GM12878 (cell line): ENCODE results near the gene KRT7. TPM values are rescaled to one million over a fixed set of nuclear protein-coding genes. Genes with fewer than 3 reads are reported as not detected.

ENCODE experiments used
- ATAC-seq: fragments of 200-7000 bp; cut with Tn5 transposase; 3 replicates; pipeline ENCODE4 v1.9.1; 2020; ENCODE audit warnings: mild to moderate bottlenecking, moderate library complexity
- BruUV-seq: library from RNA; stranded (reverse); fragments of 400-500 nt; replicated peaks from 2 replicates; lab custom pipeline; 2021; lab: Mats Ljungman, UMichigan
- CTCF ChIA-PET: fragments of 300-600 bp; sonication (Branson Sonifier 250); formaldehyde crosslinking; extraction: SDS; loops from one replicate; lab custom pipeline; 2021; ENCODE audit warnings: inconsistent platforms; lab: Yijun Ruan, JAX
- POLR2A ChIA-PET: fragments of 350-600 bp; formaldehyde crosslinking; extraction: SDS; loops from one replicate; lab custom pipeline; 2021; ENCODE audit warnings: inconsistent platforms; lab: Charles Lee
- RAD21 ChIA-PET: fragments of 300-600 bp; sonication (Branson Sonifier 250); formaldehyde crosslinking; loops from one replicate; lab custom pipeline; 2023; ENCODE audit warnings: antibody characterized with exemption; ENCODE audit not compliant: unreplicated experiment; lab: Charles Lee
- SMC1A ChIA-PET: fragments of 300-600 bp; sonication (Branson Sonifier 250); formaldehyde crosslinking; loops from one replicate; lab custom pipeline; 2023; ENCODE audit not compliant: unreplicated experiment, uncharacterized antibody; lab: Charles Lee
- DNase-seq: peaks from one replicate; pipeline ENCODE4 v3.0.0-alpha.2; 2011; ENCODE audit warnings: low read depth, low spot score
- FAIRE-seq: peaks from 3 replicates; lab custom pipeline; 2011; peaks lifted over from hg19 to GRCh38; lab: Jason Lieb, UNC
- H2AFZ ChIP-seq: 2 replicates; pipeline ENCODE4 v1.6.0; 2011; ENCODE audit warnings: low read depth, low read length, control low read depth; ENCODE audit not compliant: control insufficient read depth
- H3K27ac ChIP-seq: 2 replicates; pipeline ENCODE4 v1.5.1; 2011; ENCODE audit warnings: control low read depth; ENCODE audit not compliant: control insufficient read depth, insufficient read depth
- H3K27me3 ChIP-seq, 2 experiments: replicated peaks in 1 of 2; 2 replicates each; pipeline versions ENCODE4 v1.6.0 to v1.6.1; 2011; ENCODE audit warnings: low read length in 1 of 2; ENCODE audit not compliant: control insufficient read depth in 2 of 2, insufficient read depth in 2 of 2
- H3K36me3 ChIP-seq, 2 experiments: 2 replicates each; pipeline ENCODE4 v1.5.1; 2011; ENCODE audit warnings: low read length in 1 of 2; ENCODE audit not compliant: control insufficient read depth in 2 of 2, insufficient read depth in 2 of 2
- H3K4me1 ChIP-seq: 2 replicates; pipeline ENCODE4 v1.6.1; 2011; ENCODE audit warnings: mild to moderate bottlenecking, low read length, moderate library complexity, mixed read lengths; ENCODE audit not compliant: control insufficient read depth, insufficient read depth
- H3K4me2 ChIP-seq: 2 replicates; pipeline ENCODE4 v1.6.0; 2011; ENCODE audit warnings: control low read depth; ENCODE audit not compliant: control insufficient read depth, insufficient read depth
- H3K4me3 ChIP-seq: fragments of 200-600 bp; sonication (generic); 2 replicates; pipeline ENCODE4 v1.5.1; 2016
- H3K79me2 ChIP-seq: 2 replicates; pipeline ENCODE4 v1.6.0; 2011; ENCODE audit warnings: low read length; ENCODE audit not compliant: control insufficient read depth, insufficient read depth
- H3K9ac ChIP-seq: 2 replicates; pipeline ENCODE4 v1.8.0; 2011; ENCODE audit warnings: low read length, control low read depth, mixed read lengths; ENCODE audit not compliant: control insufficient read depth, insufficient read depth
- H3K9me3 ChIP-seq: replicated peaks from 3 replicates; pipeline ENCODE4 v1.5.1; 2011; ENCODE audit warnings: mild to moderate bottlenecking, low read length; ENCODE audit not compliant: control insufficient read depth, insufficient read depth
- H4K20me1 ChIP-seq: 2 replicates; pipeline ENCODE4 v1.6.0; 2011; ENCODE audit not compliant: control insufficient read depth, insufficient read depth
- BCL11A ChIP-seq: IDR thresholded peaks from 2 replicates; pipeline ENCODE4 v1.6.1; 2011; ENCODE audit warnings: low read depth, low read length
- CHD1 ChIP-seq: IDR thresholded peaks from 2 replicates; pipeline ENCODE4 v1.6.1; 2012; ENCODE audit warnings: low read depth, low read length, improper control_type of control experiment
- MEF2A ChIP-seq: IDR thresholded peaks from 2 replicates; pipeline ENCODE4 v1.6.1; 2011; ENCODE audit warnings: low read depth, mild to moderate bottlenecking, low read length, moderate library complexity; ENCODE audit not compliant: insufficient read depth
- PAX8 ChIP-seq: fragments of 450-650 bp; IDR thresholded peaks from 2 replicates; pipeline ENCODE4 v1.6.1; 2017; ENCODE audit warnings: mild to moderate bottlenecking, moderate library complexity
- POLR2AphosphoS5 ChIP-seq: IDR thresholded peaks from 2 replicates; pipeline ENCODE4 v1.6.1; 2011; ENCODE audit warnings: mild to moderate bottlenecking, low read length, inconsistent platforms
- RBBP5 ChIP-seq: fragments of 200-600 bp; sonication (generic); conservative IDR thresholded peaks from 2 replicates; pipeline ENCODE4 v1.6.1; 2016
- SREBF2 ChIP-seq: IDR thresholded peaks from 2 replicates; pipeline ENCODE4 v1.6.1; 2012; ENCODE audit warnings: mild to moderate bottlenecking, low read length
- SUPT20H ChIP-seq: IDR thresholded peaks from 2 replicates; pipeline ENCODE4 v1.6.1; 2011; ENCODE audit warnings: low read depth, mild to moderate bottlenecking, low read length, moderate library complexity, borderline replicate concordance; ENCODE audit not compliant: control insufficient read depth
- WRNIP1 ChIP-seq: IDR thresholded peaks from 2 replicates; pipeline ENCODE4 v1.6.1; 2011; ENCODE audit warnings: low read depth, low read length, improper control_type of control experiment, borderline replicate concordance
- ZNF207 ChIP-seq: fragments of 450-650 bp; IDR thresholded peaks from 2 replicates; pipeline ENCODE4 v1.6.1; 2014; ENCODE audit warnings: antibody characterized with exemption, mild to moderate bottlenecking, borderline replicate concordance
- ZSCAN29 ChIP-seq: fragments of 450-650 bp; IDR thresholded peaks from 2 replicates; pipeline ENCODE4 v1.6.1; 2017; ENCODE audit warnings: mild to moderate bottlenecking, moderate library complexity
- WGBS: methylation state at CpG from one replicate; pipeline ENCODE4 v1.1.6; 2016; ENCODE audit warnings: low lambda C conversion rate; ENCODE audit not compliant: insufficient replicate concordance, insufficient coverage; ENCODE audit errors: missing lambda C conversion rate; 5-methylcytosine and 5-hydroxymethylcytosine counted together
- in situ Hi-C: fragments of 300-500 bp; cut with MboI; formaldehyde crosslinking; loops from 9 replicates; pipeline ENCODE4 v1.14.3; 2018; ENCODE audit warnings: mixed read lengths
- intact Hi-C: fragments of 100-400 bp; cut with micrococcal nuclease; formaldehyde crosslinking; loops from one replicate; pipeline ENCODE4 v1.14.2; 2022; ENCODE audit not compliant: unreplicated experiment
- polyA plus RNA-seq, 11 experiments: library from polyadenylated mRNA; depleted of rRNA in 4 of 11; unstranded in 6 of 11; stranded (reverse) in 5 of 11; fragments of >200 nt; fragmentation: Nextera tagmentation in 4 of 11; fragmentation: Illumina TruSeq in 1 of 11; extraction: Ambion mirVana in 4 of 11; extraction: Trizol in 1 of 11; gene quantifications; 1 replicate in 1 of 11; 2 replicates in 10 of 11; pipeline versions ENCODE4 v1.2.1 to v1.2.3, GENCODE V29; 2011 to 2016; ENCODE audit warnings: inconsistent platforms in 2 of 11, missing spikeins in 2 of 11, low read depth in 1 of 11
- total RNA-seq, 4 experiments: library from RNA; depleted of rRNA in 3 of 4; stranded (reverse); fragments of >200 nt in 3 of 4; fragmentation: Illumina TruSeq in 1 of 4; extraction: Trizol in 1 of 4; gene quantifications; 2 replicates each; pipeline versions ENCODE4 v1.2.1 to v1.2.3, GENCODE V29; 2013 to 2021
- TF ChIP-seq, protein P1 (sequence below): IDR thresholded peaks from 2 replicates; pipeline ENCODE4 v1.6.1; 2012; ENCODE audit warnings: low read depth, low read length, improper control_type of control experiment

KRT7 gene
- total and polyA plus RNA-seq, 10 of the 15 experiments (the other 5 are each of a cell fraction or from before 2014, with no cell fraction given): 0.90 to 18.7 (median 4.8) TPM

DNA sequence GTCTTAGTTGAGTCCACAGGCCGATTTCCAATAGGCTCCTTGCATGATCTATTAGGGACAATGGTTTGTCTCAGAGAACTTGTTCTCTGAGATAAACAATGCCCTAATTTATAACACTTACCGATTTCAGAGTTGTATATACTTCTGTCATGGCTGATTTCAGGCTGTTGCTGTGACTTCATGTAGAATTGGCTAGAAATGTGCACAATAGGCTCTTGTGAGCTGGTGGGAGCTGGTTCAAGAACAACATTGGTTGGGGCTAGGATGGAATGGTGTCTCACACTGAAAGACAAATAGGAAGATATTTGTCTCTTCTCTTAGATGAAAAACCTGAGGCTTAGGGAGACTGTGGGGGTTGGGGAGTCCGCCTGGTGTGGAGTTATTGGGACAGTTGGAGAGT is 34.7 kb downstream of the KRT7 start:
- H3K4me2 ChIP-seq: no peak overlapping the region

DNA sequence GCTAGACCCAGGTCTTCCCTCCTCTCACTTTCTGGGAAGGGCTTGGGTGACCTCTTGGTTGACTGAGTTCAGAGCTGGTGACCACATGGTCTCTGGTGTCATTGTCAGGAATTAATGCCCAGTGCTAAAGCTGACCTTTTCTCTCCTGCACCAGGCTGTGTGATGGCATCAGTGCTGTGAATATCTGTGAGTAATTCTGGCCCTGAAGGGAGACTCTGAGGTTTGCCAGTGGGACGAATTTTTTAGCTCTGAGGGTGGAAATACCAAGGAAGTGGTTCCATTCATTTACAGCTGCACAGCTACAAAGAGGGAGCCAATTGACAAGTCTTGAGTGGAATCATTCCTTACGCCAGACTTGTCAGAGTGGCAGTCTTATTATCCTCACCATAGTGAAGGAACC is 35.2 kb downstream of the KRT7 start:
- ChIA-PET POLR2A (no interaction called here), RAD21 (no interaction called here), CTCF (interaction anchor here (2.2 to 2.9 kb wide), 2 partner anchors 11 to 111 kb away, joined by 5 to 15 read pairs; no protein-coding TSS in a partner anchor), SMC1A (interaction anchor here (1.2 kb wide), 1 partner anchor 17 kb away, joined by 4 read pairs; no protein-coding TSS in a partner anchor)
- Histone ChIP-seq H3K4me1 (no peaks in the 10 kb centered on the region), H3K79me2 (no peaks in the 10 kb centered on the region), H3K4me2 (no peak overlapping the region), H3K36me3 (no peaks in the 10 kb centered on the region), H3K9me3 (no peaks in the 10 kb centered on the region; the same call in 2 of the 3 replicates), H3K27ac (no peak overlapping the region), H3K9ac (no peak overlapping the region), H3K4me3 (no peak overlapping the region), H2AFZ (no peak overlapping the region), H3K27me3 (peaks cover 0 to 2% of the 10 kb centered on the region in 2 experiments; a peak in 1 of 4 replicates), H4K20me1 (no peaks in the 10 kb centered on the region)
- 18% methylated on average over 2 of the region's 2 CpGs for WGBS
- in situ Hi-C loops (no loop called here), intact Hi-C loops (no loop called here)
- no peak for FAIRE-seq
- TF ChIP-seq MEF2A: no peak
- no peak for TF ChIP-seq WRNIP1
- no peak for TF ChIP-seq ZNF207
- no peak for TF ChIP-seq POLR2AphosphoS5
- no peak for TF ChIP-seq PAX8
- ATAC-seq: no peak
- DNase-seq: no peak
- BruUV-seq: no TSS peak

More for the DNA sequence above, 34.7 kb downstream of the KRT7 start:
- Histone ChIP-seq H3K9ac (no peak overlapping the region), H3K79me2 (no peaks in the 10 kb centered on the region), H3K27me3 (peaks cover 0 to 2% of the 10 kb centered on the region in 2 experiments; a peak in 1 of 4 replicates), H3K36me3 (no peaks in the 10 kb centered on the region), H4K20me1 (no peaks in the 10 kb centered on the region), H2AFZ (no peak overlapping the region), H3K4me3 (no peak overlapping the region), H3K27ac (no peak overlapping the region), H3K9me3 (no peaks in the 10 kb centered on the region; the same call in 2 of the 3 replicates), H3K4me1 (no peaks in the 10 kb centered on the region)
- DNase-seq (no peak), ATAC-seq (no peak), FAIRE-seq (no peak)
- CTCF ChIA-PET: interaction anchor here (1.4 to 2.9 kb wide), 3 partner anchors 11 to 111 kb away, joined by 4 to 15 read pairs (median 5); no protein-coding TSS in a partner anchor
- in situ Hi-C loops (no loop called here), intact Hi-C loops (no loop called here)
- SMC1A ChIA-PET: interaction anchor here (1.2 kb wide), 1 partner anchor 16 kb away, joined by 4 read pairs; no protein-coding TSS in a partner anchor
- POLR2A ChIA-PET: no interaction called here
- BruUV-seq: no TSS peak
- 10% methylated on average over 3 of the region's 3 CpGs for WGBS
- RAD21 ChIA-PET: no interaction called here
- TF ChIP-seq BCL11A: no peak
- TF ChIP-seq CHD1: no peak
- no peak for TF ChIP-seq SUPT20H
- TF ChIP-seq ZSCAN29: no peak
- TF ChIP-seq, protein P1, sequence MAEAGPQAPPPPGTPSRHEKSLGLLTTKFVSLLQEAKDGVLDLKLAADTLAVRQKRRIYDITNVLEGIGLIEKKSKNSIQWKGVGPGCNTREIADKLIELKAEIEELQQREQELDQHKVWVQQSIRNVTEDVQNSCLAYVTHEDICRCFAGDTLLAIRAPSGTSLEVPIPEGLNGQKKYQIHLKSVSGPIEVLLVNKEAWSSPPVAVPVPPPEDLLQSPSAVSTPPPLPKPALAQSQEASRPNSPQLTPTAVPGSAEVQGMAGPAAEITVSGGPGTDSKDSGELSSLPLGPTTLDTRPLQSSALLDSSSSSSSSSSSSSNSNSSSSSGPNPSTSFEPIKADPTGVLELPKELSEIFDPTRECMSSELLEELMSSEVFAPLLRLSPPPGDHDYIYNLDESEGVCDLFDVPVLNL: no peak
- no peak for TF ChIP-seq RBBP5
- no peak for TF ChIP-seq SREBF2
- no peak for TF ChIP-seq PAX8
